Endothelial cell (in vitro differentiated cells): ENCODE measurements around the gene NYNRIN. TPM values are rescaled to one million over a fixed set of nuclear protein-coding genes. Genes with fewer than 3 reads are reported as not detected.

Source experiments
- DNase-seq: peaks from one replicate; pipeline ENCODE4 v3.0.0; 2021; ENCODE audit warnings: low spot score
- H3K27ac Mint-ChIP-seq: one replicate; pipeline ENCODE4 v1.8.0; 2021; ENCODE audit warnings: mixed read lengths, inconsistent platforms; ENCODE audit not compliant: unreplicated experiment
- H3K27me3 Mint-ChIP-seq: one replicate; pipeline ENCODE4 v1.8.0; 2021; ENCODE audit warnings: mild to moderate bottlenecking, moderate library complexity, mixed read lengths, inconsistent platforms; ENCODE audit not compliant: unreplicated experiment
- H3K36me3 Mint-ChIP-seq: one replicate; pipeline ENCODE4 v1.8.0; 2021; ENCODE audit warnings: mild to moderate bottlenecking, low read depth, mixed read lengths, inconsistent platforms; ENCODE audit not compliant: unreplicated experiment
- H3K4me1 Mint-ChIP-seq: one replicate; pipeline ENCODE4 v1.8.0; 2021; ENCODE audit warnings: mild to moderate bottlenecking, mixed read lengths, inconsistent platforms; ENCODE audit not compliant: unreplicated experiment
- H3K4me3 Mint-ChIP-seq: one replicate; pipeline ENCODE4 v1.8.0; 2021; ENCODE audit warnings: mild to moderate bottlenecking, mixed read lengths, inconsistent platforms; ENCODE audit not compliant: unreplicated experiment
- H3K9me3 Mint-ChIP-seq: one replicate; pipeline ENCODE4 v1.8.0; 2021; ENCODE audit warnings: mixed read lengths, inconsistent platforms; ENCODE audit not compliant: unreplicated experiment
- CTCF ChIP-seq: fragments of 200-600 bp; sonication (generic); IDR thresholded peaks from one replicate; pipeline ENCODE4 v1.5.0; 2021; ENCODE audit warnings: antibody characterized with exemption; ENCODE audit not compliant: unreplicated experiment
- total RNA-seq: library from RNA; stranded (reverse); fragmentation: NEBNext Ultra II Directional; extraction: Animal tissue kit (Norgen Biotek cat#: 25700); gene quantifications from one replicate; pipeline ENCODE4 v1.2.1, GENCODE V29; 2021; ENCODE audit not compliant: unreplicated experiment

The NYNRIN gene
- total RNA-seq, 1 donor from 2014 or later = 49.0 TPM

- Mint-ChIP-seq H3K27ac (peak overlapping the region; percentile 49), H3K27me3 (peaks cover 14% of the 10 kb centered on the region), H3K36me3 (peaks cover 5% of the 10 kb centered on the region), H3K4me1 (peaks cover 13% of the 10 kb centered on the region), H3K9me3 (no peaks in the 10 kb centered on the region), H3K4me3 (peak overlapping the region; percentile 54)
- no peak for TF ChIP-seq CTCF
- no peak for DNase-seq
These were observed 27.5 kb downstream of the NYNRIN start for GRCh38 chr14:24426150-24426911.

- no peak for TF ChIP-seq CTCF
- peak overlapping the region; percentile 49 for H3K27ac Mint-ChIP-seq
- H3K36me3 Mint-ChIP-seq = peaks cover 9% of the 10 kb centered on the region
- peak overlapping the region; percentile 54 for H3K4me3 Mint-ChIP-seq
- H3K27me3 Mint-ChIP-seq = peaks cover 14% of the 10 kb centered on the region
- DNase-seq = no peak
- H3K9me3 Mint-ChIP-seq = no peaks in the 10 kb centered on the region
- H3K4me1 Mint-ChIP-seq = peaks cover 19% of the 10 kb centered on the region
These were observed 28.2 kb downstream of the NYNRIN start for GRCh38 chr14:24426912-24427536.

GRCh38 chr14:24427537-24428508, 29.0 kb downstream of the NYNRIN start:
- H3K9me3 Mint-ChIP-seq = no peaks in the 10 kb centered on the region
- DNase-seq = no peak
- H3K27ac Mint-ChIP-seq = no peak overlapping the region

GRCh38 chr14:24428628-24429394, 30.0 kb downstream of the NYNRIN start:
- Mint-ChIP-seq H3K27ac (no peak overlapping the region), H3K9me3 (no peaks in the 10 kb centered on the region), H3K4me3 (peak overlapping the region; percentile 25), H3K36me3 (peaks cover 15% of the 10 kb centered on the region), H3K27me3 (peaks cover 14% of the 10 kb centered on the region), H3K4me1 (peaks cover 19% of the 10 kb centered on the region)
- TF ChIP-seq CTCF = no peak
- no peak for DNase-seq

More at GRCh38 chr14:24427537-24428508, 29.0 kb downstream of the NYNRIN start:
- H3K4me3 Mint-ChIP-seq = peak overlapping the region; percentile 25
- TF ChIP-seq CTCF = no peak
- H3K36me3 Mint-ChIP-seq = peaks cover 10% of the 10 kb centered on the region
- peaks cover 14% of the 10 kb centered on the region for H3K27me3 Mint-ChIP-seq
- peaks cover 19% of the 10 kb centered on the region for H3K4me1 Mint-ChIP-seq
